GM12874 (cell line): ENCODE measurements around the gene ZNF335.

Source experiments
- TF ChIP-seq, protein P1 (sequence below): IDR thresholded peaks from 2 replicates; pipeline ENCODE4 v1.5.1; 2011; ENCODE audit warnings: low read depth, mild to moderate bottlenecking, control low read depth, low read length, moderate library complexity; ENCODE audit not compliant: insufficient read depth

ZNF335 gene

DNA sequence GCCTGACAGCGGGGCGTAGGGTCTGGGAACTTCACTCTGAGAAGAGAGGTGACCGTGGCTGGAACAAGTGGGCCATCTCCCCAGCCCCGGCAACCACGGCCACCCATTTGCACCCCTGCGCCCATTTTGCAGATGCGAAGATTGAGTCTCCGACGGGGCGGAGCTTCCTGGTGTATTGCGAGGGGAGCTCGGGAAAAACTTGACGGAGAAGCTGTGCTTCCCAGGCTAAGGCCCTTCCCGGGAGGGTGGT is 653 bp downstream of the ZNF335 start:
- TF ChIP-seq, protein P1, sequence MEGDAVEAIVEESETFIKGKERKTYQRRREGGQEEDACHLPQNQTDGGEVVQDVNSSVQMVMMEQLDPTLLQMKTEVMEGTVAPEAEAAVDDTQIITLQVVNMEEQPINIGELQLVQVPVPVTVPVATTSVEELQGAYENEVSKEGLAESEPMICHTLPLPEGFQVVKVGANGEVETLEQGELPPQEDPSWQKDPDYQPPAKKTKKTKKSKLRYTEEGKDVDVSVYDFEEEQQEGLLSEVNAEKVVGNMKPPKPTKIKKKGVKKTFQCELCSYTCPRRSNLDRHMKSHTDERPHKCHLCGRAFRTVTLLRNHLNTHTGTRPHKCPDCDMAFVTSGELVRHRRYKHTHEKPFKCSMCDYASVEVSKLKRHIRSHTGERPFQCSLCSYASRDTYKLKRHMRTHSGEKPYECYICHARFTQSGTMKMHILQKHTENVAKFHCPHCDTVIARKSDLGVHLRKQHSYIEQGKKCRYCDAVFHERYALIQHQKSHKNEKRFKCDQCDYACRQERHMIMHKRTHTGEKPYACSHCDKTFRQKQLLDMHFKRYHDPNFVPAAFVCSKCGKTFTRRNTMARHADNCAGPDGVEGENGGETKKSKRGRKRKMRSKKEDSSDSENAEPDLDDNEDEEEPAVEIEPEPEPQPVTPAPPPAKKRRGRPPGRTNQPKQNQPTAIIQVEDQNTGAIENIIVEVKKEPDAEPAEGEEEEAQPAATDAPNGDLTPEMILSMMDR: no peak

DNA sequence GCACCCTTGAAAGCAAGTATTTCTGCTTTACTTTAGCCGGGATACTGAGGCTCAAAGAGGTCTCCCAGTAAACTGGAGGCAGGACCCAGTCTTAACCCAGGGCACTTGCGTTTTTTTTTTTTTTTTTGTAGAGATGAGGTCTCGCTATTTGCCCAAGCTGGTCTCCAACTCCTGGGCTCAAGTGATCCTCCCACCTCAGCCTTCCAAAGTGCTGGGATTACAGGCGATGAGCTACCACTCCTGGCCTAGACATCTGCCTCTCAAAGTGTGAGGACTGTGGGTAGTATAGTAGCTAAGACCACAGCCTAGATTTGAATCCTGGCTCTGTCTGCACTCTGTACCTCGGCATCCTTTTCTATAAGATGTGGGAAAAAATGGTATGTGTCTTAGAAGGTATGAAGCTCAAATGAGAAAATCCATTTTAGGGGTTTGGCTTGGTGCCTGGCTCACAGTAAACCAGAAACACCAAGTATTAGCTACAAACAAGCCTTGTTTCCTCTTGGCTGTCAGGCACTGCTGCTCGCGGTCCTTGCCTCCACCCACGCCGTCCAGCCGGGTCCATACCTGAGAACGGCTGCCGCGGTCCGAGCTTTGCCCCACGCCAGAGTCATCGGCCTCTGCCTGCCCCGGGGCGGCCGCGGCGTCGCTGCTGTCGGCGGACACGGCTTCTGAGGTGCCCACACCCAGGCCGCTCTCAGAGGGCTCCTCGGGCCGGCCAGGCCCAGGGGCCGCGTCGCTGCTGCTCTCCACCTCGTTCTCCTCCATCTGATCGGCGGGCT is 1.2 kb downstream of the ZNF335 start:
- TF ChIP-seq, protein P1: no peak

DNA sequence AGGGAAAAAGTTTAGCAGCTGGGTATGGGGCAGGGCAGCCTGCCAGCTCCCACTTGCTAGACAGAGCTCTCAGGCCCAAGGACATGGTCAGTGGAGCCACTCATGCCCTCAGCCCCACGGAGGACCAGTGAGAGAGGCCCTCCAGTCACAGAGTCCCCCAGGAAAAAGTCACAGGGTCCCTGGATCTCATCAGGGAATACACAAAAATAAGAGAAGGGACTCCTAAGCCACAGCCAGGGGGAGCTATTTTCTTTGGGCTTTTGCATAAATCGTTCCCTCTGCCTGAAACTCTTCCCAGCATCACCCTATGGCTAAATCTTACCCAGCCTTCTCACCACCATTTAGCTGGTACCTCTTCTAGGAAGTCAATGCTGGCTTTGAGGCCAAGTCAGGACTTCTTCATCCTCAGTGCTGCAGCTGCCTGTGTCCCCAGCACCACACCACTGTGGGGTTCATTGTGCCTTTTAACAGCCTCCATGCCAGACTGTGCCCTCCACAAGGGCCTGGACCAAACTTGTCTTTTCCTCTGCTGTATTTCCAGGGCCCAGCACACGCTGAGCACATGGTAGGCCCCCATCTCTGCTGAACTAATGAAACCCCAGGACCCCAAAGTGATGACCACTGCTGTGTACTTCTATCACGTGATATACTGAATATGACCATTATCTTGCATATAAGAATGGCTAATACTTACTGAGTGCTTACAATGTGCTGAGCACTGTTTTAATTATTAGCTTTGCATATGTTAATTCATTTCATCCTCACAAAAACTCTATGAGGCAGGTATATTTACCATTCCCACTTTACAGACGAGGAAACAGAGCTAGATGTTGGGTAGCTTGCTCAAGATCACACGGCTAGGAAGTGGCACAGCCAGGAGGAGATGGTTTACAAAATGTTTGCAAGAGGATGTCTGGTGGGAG is 2.0 kb downstream of the ZNF335 start:
- TF ChIP-seq, protein P1: peak; percentile 65

DNA sequence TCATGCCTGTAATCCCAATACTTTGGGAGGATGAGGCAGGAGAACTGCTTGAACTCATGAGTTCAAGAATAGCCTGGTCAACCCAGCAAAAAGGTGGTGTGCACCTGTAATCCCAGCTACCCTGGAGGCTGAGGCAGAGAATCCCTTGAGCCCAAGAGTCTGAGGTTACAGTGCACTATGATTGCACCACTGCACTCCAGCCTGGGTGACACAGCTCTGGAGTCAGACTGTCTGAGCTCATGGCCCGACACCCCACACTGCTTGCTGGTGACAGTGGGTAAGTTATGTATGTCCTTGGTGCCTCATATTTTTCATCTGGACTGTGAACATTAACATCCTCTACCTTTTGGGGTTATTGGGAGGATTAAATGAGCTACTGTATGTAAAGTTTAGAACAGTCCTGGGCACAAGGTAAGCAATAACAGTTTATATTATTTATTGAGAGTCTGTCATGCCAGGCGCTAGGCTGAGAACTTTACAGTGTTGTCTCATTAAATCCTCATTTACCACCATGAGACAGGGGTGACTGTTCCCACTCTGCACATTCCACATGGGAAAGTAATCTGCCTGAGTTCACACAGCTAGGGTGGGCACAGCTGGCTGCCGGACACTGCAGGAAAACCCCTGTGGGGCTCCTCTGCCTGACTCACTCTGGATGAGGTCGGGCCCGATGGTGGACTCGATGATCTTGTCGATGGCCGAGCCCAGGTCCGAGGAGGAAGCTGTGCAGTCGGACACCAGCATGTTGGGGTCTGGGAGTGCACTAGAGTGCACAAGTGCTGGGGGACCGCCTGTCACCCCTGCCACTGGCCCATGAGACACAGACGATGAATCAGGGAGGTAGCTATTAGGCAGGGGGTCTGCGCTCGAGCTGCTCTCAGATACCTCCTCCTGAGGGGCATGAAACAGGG is 2.9 kb downstream of the ZNF335 start:
- TF ChIP-seq, protein P1: no peak

DNA sequence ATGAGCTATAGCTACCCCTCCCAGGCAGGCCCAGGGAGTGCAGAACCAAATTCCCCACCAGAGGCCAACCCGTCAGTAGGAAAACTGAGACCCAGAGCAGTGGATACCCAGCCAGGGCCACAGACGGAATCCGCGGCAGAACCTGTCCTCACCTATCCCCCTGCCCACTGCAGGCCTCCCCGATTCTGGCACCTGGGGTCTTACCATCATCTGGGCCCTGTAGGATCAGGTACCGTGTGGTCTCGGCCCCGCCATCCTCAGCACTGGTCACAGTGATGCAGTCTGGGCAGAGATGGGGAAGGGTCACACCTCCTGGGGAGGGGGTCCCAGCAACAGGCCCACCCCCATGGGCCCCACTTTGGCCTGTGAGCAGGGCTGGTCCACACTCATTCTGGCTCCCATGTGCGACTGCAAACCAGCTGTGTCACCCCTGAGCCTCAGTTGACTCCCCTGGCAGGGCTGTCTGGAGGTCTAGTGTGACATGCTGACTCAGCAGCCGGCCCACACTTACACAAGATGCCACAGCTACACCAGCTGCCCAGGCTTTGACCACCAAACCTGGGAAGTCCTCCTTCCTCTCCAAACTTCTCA is 3.8 kb downstream of the ZNF335 start:
- TF ChIP-seq, protein P1: no peak

DNA sequence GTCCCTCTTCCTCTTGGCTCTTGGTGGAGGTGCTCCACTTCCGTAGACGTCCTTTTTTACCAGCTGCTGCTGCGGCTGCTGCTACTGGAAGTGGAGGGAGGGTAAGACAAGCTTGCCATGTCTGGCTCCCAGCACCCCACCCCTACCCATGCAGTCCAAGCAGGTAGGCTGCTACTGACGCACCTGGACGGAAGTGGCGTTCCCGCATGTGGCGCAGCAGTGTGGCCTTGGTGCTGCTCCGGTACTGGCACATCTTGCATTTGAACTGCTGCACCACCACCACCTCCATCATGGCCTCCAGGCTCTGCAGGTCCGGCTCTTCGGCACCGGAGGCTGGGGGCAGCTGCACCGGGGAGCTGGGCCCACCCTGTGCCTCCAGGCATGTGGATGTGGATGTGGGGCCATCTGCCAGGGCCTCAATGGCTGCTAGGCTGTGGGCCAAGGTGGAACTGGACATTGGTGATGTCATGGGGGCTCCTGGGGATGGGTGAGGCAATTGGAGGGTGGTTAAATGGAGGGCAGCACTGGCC is 4.4 kb downstream of the ZNF335 start:
- TF ChIP-seq, protein P1: no peak
